Thyroid gland (tissue), 4 donors: ENCODE measurements around the gene UST.

Source experiments
- POLR2A ChIP-seq, 2 donors: fragments of 450-650 bp; IDR thresholded peaks; one replicate each; pipeline ENCODE4 v1.6.1; 2017; ENCODE audit warnings: antibody characterized with exemption in 2 of 2, mild to moderate bottlenecking in 2 of 2, moderate library complexity in 1 of 2
- TF ChIP-seq, protein P1 (sequence below), 6 experiments: fragments of 200-600 bp in 3 of 6; fragments of 450-650 bp in 3 of 6; sonication (generic) in 3 of 6; IDR thresholded peaks; one replicate each; pipeline ENCODE4 v1.5.1; 2016 to 2019; ENCODE audit warnings: antibody characterized with exemption in 6 of 6, mild to moderate bottlenecking in 2 of 6, inconsistent platforms in 1 of 6, moderate library complexity in 1 of 6

DNA sequence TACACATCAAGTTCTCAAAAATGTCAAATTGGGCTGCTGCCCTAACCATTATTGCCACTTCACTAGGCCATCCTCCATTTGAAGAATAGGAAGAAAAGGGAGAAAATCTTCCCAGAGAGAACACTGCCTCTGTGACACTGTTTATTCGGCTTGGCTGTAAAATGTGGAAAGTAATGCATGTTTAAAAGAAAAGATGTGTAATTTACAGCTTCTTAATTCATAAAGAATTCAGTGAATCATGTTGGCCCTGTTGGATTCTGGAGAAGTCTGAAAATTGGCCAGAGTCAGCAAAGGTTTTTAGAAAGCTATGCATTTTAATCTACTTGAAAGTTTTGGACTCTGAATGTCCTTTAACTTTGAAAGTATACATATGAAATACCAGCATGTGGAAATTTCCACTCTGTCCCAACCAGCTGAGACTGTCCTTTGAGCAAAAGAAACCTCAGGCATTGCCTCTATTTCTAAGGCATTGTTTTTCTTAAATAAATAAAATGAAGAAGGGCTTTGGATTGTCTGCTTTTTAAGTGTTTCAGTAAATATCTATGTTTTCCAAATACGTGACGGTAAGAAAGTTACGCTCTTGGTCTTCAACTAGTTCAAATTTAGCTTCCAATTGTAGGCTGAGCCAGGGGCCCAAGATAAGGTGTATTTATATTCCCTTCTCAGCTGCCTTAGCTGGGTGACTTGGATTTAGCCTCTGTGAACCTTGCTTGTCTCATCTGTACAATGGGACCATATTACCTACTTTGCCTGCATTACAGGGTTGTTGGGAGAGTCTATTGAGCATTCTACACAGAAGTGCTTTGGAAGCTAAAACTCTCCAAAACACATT is 222.2 kb downstream of the UST start:
- TF ChIP-seq, protein P1, sequence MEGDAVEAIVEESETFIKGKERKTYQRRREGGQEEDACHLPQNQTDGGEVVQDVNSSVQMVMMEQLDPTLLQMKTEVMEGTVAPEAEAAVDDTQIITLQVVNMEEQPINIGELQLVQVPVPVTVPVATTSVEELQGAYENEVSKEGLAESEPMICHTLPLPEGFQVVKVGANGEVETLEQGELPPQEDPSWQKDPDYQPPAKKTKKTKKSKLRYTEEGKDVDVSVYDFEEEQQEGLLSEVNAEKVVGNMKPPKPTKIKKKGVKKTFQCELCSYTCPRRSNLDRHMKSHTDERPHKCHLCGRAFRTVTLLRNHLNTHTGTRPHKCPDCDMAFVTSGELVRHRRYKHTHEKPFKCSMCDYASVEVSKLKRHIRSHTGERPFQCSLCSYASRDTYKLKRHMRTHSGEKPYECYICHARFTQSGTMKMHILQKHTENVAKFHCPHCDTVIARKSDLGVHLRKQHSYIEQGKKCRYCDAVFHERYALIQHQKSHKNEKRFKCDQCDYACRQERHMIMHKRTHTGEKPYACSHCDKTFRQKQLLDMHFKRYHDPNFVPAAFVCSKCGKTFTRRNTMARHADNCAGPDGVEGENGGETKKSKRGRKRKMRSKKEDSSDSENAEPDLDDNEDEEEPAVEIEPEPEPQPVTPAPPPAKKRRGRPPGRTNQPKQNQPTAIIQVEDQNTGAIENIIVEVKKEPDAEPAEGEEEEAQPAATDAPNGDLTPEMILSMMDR (IDR thresholded peaks at IDR 0.05): no peak
- no peak for TF ChIP-seq POLR2A (IDR thresholded peaks at IDR 0.05)
